Peyer's patch (tissue), 4 donors: Measurements from ENCODE around the gene PRR16.

Experiments used
- POLR2A ChIP-seq, 2 donors: fragments of 450-650 bp; IDR thresholded peaks; one replicate each; pipeline ENCODE4 v1.5.1; 2017; ENCODE audit warnings: antibody characterized with exemption in 2 of 2, mild to moderate bottlenecking in 2 of 2, moderate library complexity in 2 of 2
- TF ChIP-seq, protein P1 (sequence below), 6 experiments: fragments of 450-650 bp in 4 of 6; fragments of 200-600 bp in 2 of 6; sonication (generic) in 1 of 6; IDR thresholded peaks; one replicate each; pipeline ENCODE4 v1.5.1; 2017 to 2019; ENCODE audit warnings: antibody characterized with exemption in 6 of 6, mild to moderate bottlenecking in 3 of 6, moderate library complexity in 1 of 6

DNA sequence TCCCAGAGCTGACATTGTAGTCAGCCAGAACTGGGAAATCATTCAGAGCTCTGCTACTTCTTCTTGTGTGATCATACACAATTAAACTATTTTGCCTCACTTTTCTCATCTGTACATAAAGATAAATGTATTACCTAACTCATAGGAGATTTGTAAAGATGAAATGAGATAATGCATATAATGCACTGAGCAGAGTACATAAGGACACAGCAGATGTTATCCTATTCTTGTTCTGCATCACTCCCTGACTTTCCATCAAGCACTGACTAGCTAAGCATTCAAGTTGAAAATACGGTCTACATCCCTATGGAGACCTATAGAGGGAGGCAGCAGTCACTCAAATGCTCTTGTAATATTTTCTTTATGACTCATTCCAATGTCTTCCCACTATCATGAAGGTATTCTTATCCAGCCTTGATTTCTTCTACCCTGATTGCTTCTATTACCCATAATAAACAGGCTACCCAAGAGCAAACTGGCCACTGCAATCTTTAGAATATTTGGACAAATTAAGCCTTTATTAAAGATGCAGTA is 16.3 kb upstream of the PRR16 start:
- TF ChIP-seq, protein P1, sequence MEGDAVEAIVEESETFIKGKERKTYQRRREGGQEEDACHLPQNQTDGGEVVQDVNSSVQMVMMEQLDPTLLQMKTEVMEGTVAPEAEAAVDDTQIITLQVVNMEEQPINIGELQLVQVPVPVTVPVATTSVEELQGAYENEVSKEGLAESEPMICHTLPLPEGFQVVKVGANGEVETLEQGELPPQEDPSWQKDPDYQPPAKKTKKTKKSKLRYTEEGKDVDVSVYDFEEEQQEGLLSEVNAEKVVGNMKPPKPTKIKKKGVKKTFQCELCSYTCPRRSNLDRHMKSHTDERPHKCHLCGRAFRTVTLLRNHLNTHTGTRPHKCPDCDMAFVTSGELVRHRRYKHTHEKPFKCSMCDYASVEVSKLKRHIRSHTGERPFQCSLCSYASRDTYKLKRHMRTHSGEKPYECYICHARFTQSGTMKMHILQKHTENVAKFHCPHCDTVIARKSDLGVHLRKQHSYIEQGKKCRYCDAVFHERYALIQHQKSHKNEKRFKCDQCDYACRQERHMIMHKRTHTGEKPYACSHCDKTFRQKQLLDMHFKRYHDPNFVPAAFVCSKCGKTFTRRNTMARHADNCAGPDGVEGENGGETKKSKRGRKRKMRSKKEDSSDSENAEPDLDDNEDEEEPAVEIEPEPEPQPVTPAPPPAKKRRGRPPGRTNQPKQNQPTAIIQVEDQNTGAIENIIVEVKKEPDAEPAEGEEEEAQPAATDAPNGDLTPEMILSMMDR (IDR thresholded peaks at IDR 0.05): no peak
- TF ChIP-seq POLR2A (IDR thresholded peaks at IDR 0.05): no peak
